Naive thymus-derived CD4-positive, alpha-beta T cell (primary cell): Measurements from ENCODE around the gene SERTAD2. TPM values are rescaled to one million over a fixed set of nuclear protein-coding genes. Genes with fewer than 3 reads are reported as not detected.

Experiments
- ATAC-seq: fragments of 150-1000 bp; cut with Tn5 transposase; 2 replicates; pipeline ENCODE4 v1.10.0; 2021; ENCODE audit warnings: mild to moderate bottlenecking, moderate library complexity
- CTCF ChIA-PET: fragments of 350-600 bp; sonication (Branson Sonifier 250); formaldehyde crosslinking; loops from one replicate; lab custom pipeline; 2021; ENCODE audit warnings: antibody characterized with exemption; lab: Charles Lee
- POLR2A ChIA-PET: fragments of 350-600 bp; sonication (Branson Sonifier 250); formaldehyde crosslinking; loops from one replicate; lab custom pipeline; 2021; ENCODE audit warnings: antibody characterized with exemption, inconsistent platforms; lab: Charles Lee
- DNase-seq, 9 donors: peaks; one replicate each; pipeline versions ENCODE4 v3.0.0 to v3.0.0-alpha.2; 2020 to 2022; ENCODE audit warnings: mixed read lengths in 1 of 9
- H3K27ac ChIP-seq: one replicate; pipeline ENCODE4 v1.7.0; 2013; ENCODE audit warnings: mild to moderate bottlenecking, low read depth, low read length, moderate library complexity
- H3K27me3 ChIP-seq, 2 donors: one replicate each; pipeline ENCODE4 v1.7.0; 2013; ENCODE audit warnings: low read length in 2 of 2, mild to moderate bottlenecking in 2 of 2, moderate library complexity in 2 of 2; ENCODE audit not compliant: control insufficient read depth in 2 of 2, insufficient read depth in 2 of 2
- H3K36me3 ChIP-seq, 3 experiments: 1 replicate in 2 of 3; 2 replicates in 1 of 3; pipeline ENCODE4 v1.7.0; 2013; ENCODE audit warnings: low read length in 3 of 3, mild to moderate bottlenecking in 3 of 3, moderate library complexity in 1 of 3; ENCODE audit not compliant: insufficient read depth in 3 of 3, control insufficient read depth in 2 of 3
- H3K4me1 ChIP-seq, 2 donors: one replicate each; pipeline ENCODE4 v1.7.0; 2013; ENCODE audit warnings: low read length in 2 of 2, mild to moderate bottlenecking in 2 of 2, moderate library complexity in 1 of 2; ENCODE audit not compliant: control insufficient read depth in 2 of 2, insufficient read depth in 2 of 2
- H3K4me3 ChIP-seq: 2 replicates; pipeline ENCODE4 v1.7.0; 2013; ENCODE audit warnings: mild to moderate bottlenecking, low read length
- H3K9me3 ChIP-seq, 3 experiments: 1 replicate in 2 of 3; 2 replicates in 1 of 3; pipeline ENCODE4 v1.7.0; 2013; ENCODE audit warnings: low read length in 3 of 3; ENCODE audit not compliant: control insufficient read depth in 2 of 3
- H3K27ac Mint-ChIP-seq, 9 donors: one replicate each; pipeline ENCODE4 v1.8.0; 2020 to 2022; ENCODE audit warnings: mixed read lengths in 9 of 9, mild to moderate bottlenecking in 8 of 9, moderate library complexity in 5 of 9, inconsistent platforms in 2 of 9
- H3K27me3 Mint-ChIP-seq, 5 donors: one replicate each; pipeline ENCODE4 v1.8.0; 2021 to 2022; ENCODE audit warnings: mixed read lengths in 5 of 5, mild to moderate bottlenecking in 1 of 5
- H3K36me3 Mint-ChIP-seq, 5 donors: one replicate each; pipeline ENCODE4 v1.8.0; 2020 to 2022; ENCODE audit warnings: mixed read lengths in 5 of 5, mild to moderate bottlenecking in 3 of 5, inconsistent platforms in 1 of 5
- H3K4me1 Mint-ChIP-seq, 7 donors: one replicate each; pipeline ENCODE4 v1.8.0; 2020 to 2022; ENCODE audit warnings: mixed read lengths in 7 of 7, mild to moderate bottlenecking in 3 of 7, inconsistent platforms in 1 of 7
- H3K4me3 Mint-ChIP-seq, 10 donors: one replicate each; pipeline ENCODE4 v1.8.0; 2020 to 2022; ENCODE audit warnings: mild to moderate bottlenecking in 10 of 10, mixed read lengths in 10 of 10, moderate library complexity in 6 of 10, inconsistent platforms in 2 of 10
- H3K9me3 Mint-ChIP-seq, 11 donors: one replicate each; pipeline ENCODE4 v1.8.0; 2020 to 2022; ENCODE audit warnings: mixed read lengths in 11 of 11, mild to moderate bottlenecking in 4 of 11, inconsistent platforms in 1 of 11, moderate library complexity in 1 of 11
- intact Hi-C, 2 donors: fragments of 100-400 bp; cut with micrococcal nuclease; formaldehyde crosslinking; loops; one replicate each; pipeline ENCODE4 v1.15.1; 2023
- polyA plus RNA-seq, 2 donors: library from polyadenylated mRNA; unstranded; fragments of 300-500 nt; fragmentation: Illumina TruSeq; gene quantifications; one replicate each; pipeline ENCODE4 v1.2.3, GENCODE V29; 2021
- total RNA-seq, 6 experiments: library from RNA in 5 of 6; stranded (reverse) in 5 of 6; gene quantifications; 1 replicate in 5 of 6; 2 replicates in 1 of 6; pipeline ENCODE4 v1.2.3 and lab custom pipeline; 2021 to 2026

SERTAD2 gene
- total and polyA plus RNA-seq, 7 experiments from 2014 or later: 5.2 to 43.8 (median 35.0) TPM

DNA sequence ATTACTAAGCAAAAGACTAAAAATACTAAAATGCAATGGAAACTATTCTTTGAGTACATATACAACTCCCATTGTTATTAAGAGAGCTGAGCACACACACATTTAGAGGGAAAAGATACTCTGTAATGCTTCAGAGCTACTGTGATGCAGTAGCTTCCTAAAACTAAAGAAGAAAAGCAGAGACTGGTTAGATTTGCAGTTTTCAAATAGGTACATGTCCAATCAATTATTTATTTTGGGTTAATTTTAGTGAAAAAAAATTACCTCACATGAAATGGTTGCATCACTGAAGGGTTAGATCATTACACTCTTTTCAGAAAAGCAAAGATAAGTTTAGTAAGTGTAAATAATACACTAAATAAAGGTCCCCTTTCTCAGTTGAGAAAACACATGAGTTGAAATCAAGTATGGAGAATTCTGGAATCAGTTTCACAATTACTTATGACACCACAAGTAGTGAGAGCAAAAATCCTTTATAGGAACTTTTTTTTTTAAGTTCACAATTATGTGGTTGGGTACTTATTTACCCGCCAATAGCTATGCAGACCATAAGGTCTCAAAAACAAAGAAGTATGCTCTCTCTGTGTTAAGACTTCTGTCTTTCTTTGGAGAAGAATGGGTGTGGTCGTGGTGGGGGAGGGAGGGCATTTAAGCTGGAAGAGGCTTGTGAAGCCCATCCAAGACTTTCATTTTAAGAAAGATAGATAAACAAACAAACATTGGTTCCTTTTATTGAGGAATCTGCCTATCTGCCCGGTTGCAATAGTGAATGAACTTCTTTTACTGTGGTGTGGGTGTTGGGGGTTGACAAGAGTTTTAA is 25.3 kb upstream of the SERTAD2 start:
- Mint-ChIP-seq H3K9me3 (no peaks in the 10 kb centered on the region), H3K4me1 (peaks cover 16 to 91% (median 59%) of the 10 kb centered on the region in 7 donors), H3K4me3 (peak overlapping the region; percentile 10 to 77 (median 65)), H3K27me3 (no peaks in the 10 kb centered on the region), H3K27ac (peak overlapping the region; percentile 57 to 96 (median 90)), H3K36me3 (peaks cover 0 to 13% (median 0%) of the 10 kb centered on the region in 5 donors)
- POLR2A ChIA-PET: interaction anchor here (0.6 to 3.3 kb wide), 10 partner anchors 12 to 569 kb away, joined by 3 to 33 read pairs (median 4); partner anchors contain the start of gene SERTAD2
- Histone ChIP-seq H3K36me3 (no peaks in the 10 kb centered on the region), H3K9me3 (no peaks in the 10 kb centered on the region), H3K4me1 (peaks cover 0 to 19% of the 10 kb centered on the region in 2 donors), H3K4me3 (no peak overlapping the region), H3K27ac (peak overlapping the region; percentile 33), H3K27me3 (no peaks in the 10 kb centered on the region)
- ATAC-seq (no peak), DNase-seq (no peak)
- intact Hi-C loops: loop anchor here in 1 of 2 donors (1.0 to 2.0 kb wide), 3 partner anchors 11 to 24 kb away; no protein-coding TSS in a partner anchor
- CTCF ChIA-PET: interaction anchor here (0.6 to 1.2 kb wide), 3 partner anchors 18 to 72 kb away, joined by 3 to 4 read pairs (median 3); no protein-coding TSS in a partner anchor

DNA sequence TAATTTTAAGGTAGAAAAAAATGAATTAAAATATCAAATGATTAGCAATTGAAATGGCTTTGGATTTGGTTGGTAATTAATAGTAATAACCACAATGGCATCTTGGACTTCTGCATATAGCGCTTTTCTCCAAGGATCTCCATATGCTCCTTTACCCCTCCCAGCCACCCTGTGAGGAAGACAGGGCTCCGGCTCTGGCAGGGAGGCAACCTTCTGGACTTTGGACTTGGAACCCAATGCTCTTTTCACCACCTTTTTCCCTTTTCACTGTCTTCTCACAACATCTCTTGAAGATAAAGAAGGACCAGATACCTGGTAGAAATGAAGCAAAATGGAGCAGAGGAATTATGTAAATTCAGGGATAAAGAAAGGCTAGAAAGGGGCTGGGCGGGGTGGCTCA is 23.8 kb upstream of the SERTAD2 start:
- Mint-ChIP-seq H3K9me3 (no peaks in the 10 kb centered on the region), H3K36me3 (peaks cover 0 to 12% (median 0%) of the 10 kb centered on the region in 5 donors), H3K27ac (peak overlapping the region in 3 of 9 donors; percentile 33 to 91 (median 79)), H3K4me1 (peaks cover 16 to 89% (median 54%) of the 10 kb centered on the region in 7 donors), H3K27me3 (no peaks in the 10 kb centered on the region), H3K4me3 (peak overlapping the region in 1 of 10 donors; percentile 22)
- ChIA-PET CTCF (interaction anchor here (2.3 kb wide), 1 partner anchor 22 kb away, joined by 9 read pairs; no protein-coding TSS in a partner anchor), POLR2A (interaction anchor here (1.5 to 3.9 kb wide), 3 partner anchors 10 to 23 kb away, joined by 3 to 28 read pairs (median 10); partner anchors contain the start of gene SERTAD2)
- H3K4me3 ChIP-seq: no peak overlapping the region
- no peaks in the 10 kb centered on the region for H3K9me3 ChIP-seq
- peaks cover 0 to 19% of the 10 kb centered on the region in 2 donors for H3K4me1 ChIP-seq
- intact Hi-C loops: no loop called here
- H3K36me3 ChIP-seq: no peaks in the 10 kb centered on the region
- DNase-seq (no peak), ATAC-seq (no peak)
- H3K27ac ChIP-seq: no peak overlapping the region
- no peaks in the 10 kb centered on the region for H3K27me3 ChIP-seq

- ChIA-PET CTCF (interaction anchor here (0.6 to 2.3 kb wide), 5 partner anchors 9 to 49 kb away, joined by 4 to 9 read pairs (median 5); no protein-coding TSS in a partner anchor), POLR2A (interaction anchor here (1.0 to 3.9 kb wide), 8 partner anchors 9 to 74 kb away, joined by 3 to 28 read pairs (median 4); partner anchors contain the start of gene SERTAD2)
- Histone ChIP-seq H3K27me3 (no peaks in the 10 kb centered on the region), H3K4me1 (peaks cover 0 to 19% of the 10 kb centered on the region in 2 donors), H3K27ac (no peak overlapping the region), H3K4me3 (no peak overlapping the region), H3K36me3 (no peaks in the 10 kb centered on the region), H3K9me3 (no peaks in the 10 kb centered on the region)
- peak; percentile 46 for ATAC-seq
- H3K4me3 Mint-ChIP-seq: peak overlapping the region in 4 of 10 donors; percentile 4 to 35 (median 14)
- peak overlapping the region in 5 of 9 donors; percentile 9 to 80 (median 59) for H3K27ac Mint-ChIP-seq
- no peaks in the 10 kb centered on the region for H3K27me3 Mint-ChIP-seq
- intact Hi-C loops: loop anchor here in 1 of 2 donors (2.0 kb wide), 1 partner anchor 23 kb away; no protein-coding TSS in a partner anchor
- peak in 2 of 9 donors; percentile 19 to 71 for DNase-seq
- H3K4me1 Mint-ChIP-seq: peaks cover 9 to 88% (median 47%) of the 10 kb centered on the region in 7 donors
- no peaks in the 10 kb centered on the region for H3K9me3 Mint-ChIP-seq
- H3K36me3 Mint-ChIP-seq: peaks cover 0 to 5% (median 0%) of the 10 kb centered on the region in 5 donors
Observed at GRCh38 chr2:64675860-64676259, 22.1 kb upstream of the SERTAD2 start.

DNA sequence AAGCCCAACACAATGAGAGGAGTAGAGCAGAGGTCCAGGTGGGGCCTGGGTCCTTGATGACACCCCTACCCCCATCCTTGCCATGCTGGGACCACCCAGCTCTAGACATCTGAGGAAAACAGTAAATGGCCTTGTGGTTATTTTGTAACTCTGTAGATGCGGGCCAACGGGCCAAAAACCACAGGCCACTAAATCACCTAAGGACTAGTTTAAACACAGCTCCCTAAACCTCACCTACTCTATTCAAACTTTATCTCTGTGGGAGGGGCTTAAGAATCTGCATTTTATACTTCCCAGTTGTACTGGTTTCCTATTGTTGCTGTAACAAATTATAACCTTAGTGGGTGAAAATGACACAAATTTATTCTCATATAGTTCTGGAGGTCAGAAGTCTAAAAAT is 19.0 kb upstream of the SERTAD2 start:
- Histone ChIP-seq H3K27ac (no peak overlapping the region), H3K36me3 (no peaks in the 10 kb centered on the region), H3K27me3 (no peaks in the 10 kb centered on the region), H3K9me3 (no peaks in the 10 kb centered on the region), H3K4me3 (no peak overlapping the region), H3K4me1 (peaks cover 4 to 18% of the 10 kb centered on the region in 2 donors)
- Mint-ChIP-seq H3K27me3 (no peaks in the 10 kb centered on the region), H3K27ac (peak overlapping the region in 1 of 9 donors; percentile 50), H3K4me1 (peaks cover 10 to 57% (median 30%) of the 10 kb centered on the region in 7 donors), H3K36me3 (peaks cover 0 to 10% (median 0%) of the 10 kb centered on the region in 5 donors), H3K9me3 (peaks cover 0 to 3% (median 0%) of the 10 kb centered on the region in 11 donors), H3K4me3 (no peak overlapping the region)
- ChIA-PET POLR2A (interaction anchor here (0.9 to 1.5 kb wide), 3 partner anchors 10 to 78 kb away, joined by 3 to 7 read pairs (median 3); partner anchors contain the start of gene SERTAD2), CTCF (interaction anchor here (0.6 kb wide), 1 partner anchor 49 kb away, joined by 3 read pairs; no protein-coding TSS in a partner anchor)
- no peak for ATAC-seq
- no peak for DNase-seq
- intact Hi-C loops: no loop called here

DNA sequence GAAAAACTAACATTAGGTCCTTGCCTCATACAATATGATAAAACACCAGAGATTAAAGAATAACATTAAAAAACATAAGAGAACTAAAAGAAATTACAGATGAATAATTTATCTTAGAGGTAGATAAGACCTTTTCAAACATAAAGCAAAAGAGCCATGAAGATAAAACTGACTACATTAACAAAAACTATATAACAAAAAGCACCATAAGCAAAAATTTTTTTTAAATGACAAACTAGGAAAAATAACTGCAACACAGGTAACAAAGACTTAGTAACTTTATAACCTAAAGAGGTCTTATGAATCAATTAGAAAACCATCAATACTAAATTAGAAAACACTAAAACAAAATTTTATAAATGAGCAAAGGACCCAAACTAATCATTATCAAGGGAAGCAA is 16.3 kb upstream of the SERTAD2 start:
- no peaks in the 10 kb centered on the region for H3K36me3 ChIP-seq
- H3K4me3 ChIP-seq: no peak overlapping the region
- ChIA-PET POLR2A (interaction anchor here (1.3 to 1.4 kb wide), 3 partner anchors 9 to 17 kb away, joined by 3 to 4 read pairs (median 3); partner anchors contain the start of gene SERTAD2), CTCF (interaction anchor here (1.5 kb wide), 1 partner anchor 14 kb away, joined by 6 read pairs; no protein-coding TSS in a partner anchor)
- H3K9me3 ChIP-seq: no peaks in the 10 kb centered on the region
- H3K9me3 Mint-ChIP-seq: peaks cover 0 to 3% (median 0%) of the 10 kb centered on the region in 11 donors
- H3K27ac ChIP-seq: no peak overlapping the region
- DNase-seq (no peak), ATAC-seq (no peak)
- peak overlapping the region in 1 of 9 donors; percentile 36 for H3K27ac Mint-ChIP-seq
- H3K27me3 Mint-ChIP-seq: no peaks in the 10 kb centered on the region
- peaks cover 15 to 38% of the 10 kb centered on the region in 2 donors for H3K4me1 ChIP-seq
- H3K4me3 Mint-ChIP-seq: no peak overlapping the region
- H3K27me3 ChIP-seq: no peaks in the 10 kb centered on the region
- intact Hi-C loops: no loop called here
- H3K4me1 Mint-ChIP-seq: peaks cover 8 to 41% (median 22%) of the 10 kb centered on the region in 7 donors
- peaks cover 0 to 23% (median 0%) of the 10 kb centered on the region in 5 donors for H3K36me3 Mint-ChIP-seq

DNA sequence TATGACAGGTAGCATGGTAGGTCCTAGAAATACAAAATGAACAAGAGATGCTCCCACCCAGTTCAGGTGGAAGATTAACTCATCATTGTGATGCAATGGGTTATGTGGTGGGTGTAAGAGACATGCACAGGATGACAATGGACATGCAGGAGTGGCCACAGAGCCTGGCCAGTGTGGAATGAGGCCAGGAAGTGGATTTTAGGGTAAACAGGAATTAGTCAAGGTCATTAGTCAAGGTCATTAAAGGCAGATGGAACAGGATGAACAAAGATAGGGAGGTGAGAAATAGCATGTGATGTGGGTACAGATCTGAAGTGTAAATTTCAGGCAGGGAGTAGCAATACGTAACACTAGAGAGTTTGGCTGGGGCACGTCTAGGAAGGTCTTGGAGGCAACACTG is 15.6 kb upstream of the SERTAD2 start:
- H3K4me3 Mint-ChIP-seq: no peak overlapping the region
- H3K27me3 Mint-ChIP-seq: no peaks in the 10 kb centered on the region
- intact Hi-C loops: no loop called here
- Histone ChIP-seq H3K4me3 (no peak overlapping the region), H3K4me1 (peaks cover 15 to 46% of the 10 kb centered on the region in 2 donors), H3K9me3 (no peaks in the 10 kb centered on the region), H3K27ac (no peak overlapping the region), H3K27me3 (no peaks in the 10 kb centered on the region), H3K36me3 (no peaks in the 10 kb centered on the region)
- no peak overlapping the region for H3K27ac Mint-ChIP-seq
- peaks cover 0 to 24% (median 0%) of the 10 kb centered on the region in 5 donors for H3K36me3 Mint-ChIP-seq
- no peak for ATAC-seq
- no peak for DNase-seq
- H3K4me1 Mint-ChIP-seq: peaks cover 14 to 41% (median 24%) of the 10 kb centered on the region in 7 donors
- ChIA-PET POLR2A (no interaction called here), CTCF (no interaction called here)
- peaks cover 0 to 3% (median 0%) of the 10 kb centered on the region in 11 donors for H3K9me3 Mint-ChIP-seq
